Peyer's patch (tissue), 4 donors: Measurements from ENCODE around the gene NEU2. TPM values are rescaled to one million over a fixed set of nuclear protein-coding genes. Genes with fewer than 3 reads are reported as not detected.

ENCODE experiments used
- DNase-seq, 3 donors: peaks; one replicate each; pipeline ENCODE4 v3.0.0-alpha.2; 2017 to 2019
- H3K27ac ChIP-seq, 4 donors: fragments of 200-600 bp; sonication (generic); one replicate each; pipeline ENCODE4 v1.5.1; 2016 to 2019
- H3K27me3 ChIP-seq, 2 donors: fragments of 200-600 bp; sonication (generic); one replicate each; pipeline ENCODE4 v1.5.1; 2019
- H3K36me3 ChIP-seq, 3 donors: fragments of 200-600 bp; sonication (generic); one replicate each; pipeline ENCODE4 v1.5.1; 2016 to 2019
- H3K4me1 ChIP-seq, 4 donors: fragments of 200-600 bp; sonication (generic); one replicate each; pipeline ENCODE4 v1.5.1; 2016 to 2019
- H3K4me3 ChIP-seq, 4 donors: fragments of 200-600 bp; sonication (generic); 1 replicate in 3 of 4; 2 replicates in 1 of 4; pipeline ENCODE4 v1.5.1; 2016 to 2019; ENCODE audit warnings: mild to moderate bottlenecking in 1 of 4
- H3K9me3 ChIP-seq, 4 donors: fragments of 200-600 bp; sonication (generic); one replicate each; pipeline ENCODE4 v1.5.1; 2016 to 2019; ENCODE audit warnings: mild to moderate bottlenecking in 1 of 4
- CTCF ChIP-seq, 6 experiments: fragments of 450-650 bp in 4 of 6; fragments of 200-600 bp in 2 of 6; sonication (generic) in 1 of 6; IDR thresholded peaks; one replicate each; pipeline ENCODE4 v1.5.1; 2017 to 2019; ENCODE audit warnings: antibody characterized with exemption in 6 of 6, mild to moderate bottlenecking in 3 of 6, moderate library complexity in 1 of 6
- POLR2A ChIP-seq, 2 donors: fragments of 450-650 bp; IDR thresholded peaks; one replicate each; pipeline ENCODE4 v1.5.1; 2017; ENCODE audit warnings: antibody characterized with exemption in 2 of 2, mild to moderate bottlenecking in 2 of 2, moderate library complexity in 2 of 2
- total RNA-seq, 4 donors: library from RNA; depleted of rRNA; stranded (reverse); fragments of >200 nt; gene quantifications; one replicate each; pipeline ENCODE4 v1.1.0, GENCODE V29; 2016

NEU2 gene
- total RNA-seq, 4 donors from 2014 or later, result not detected

GRCh38 chr2:233074106-233074505, 41.6 kb downstream of the NEU2 start:
- H3K9me3 ChIP-seq, result no peaks in the 10 kb centered on the region
- no peaks in the 10 kb centered on the region for H3K36me3 ChIP-seq
- H3K27ac ChIP-seq, result peak overlapping the region in 2 of 4 donors; percentile 66 to 95
- no peak for TF ChIP-seq CTCF (IDR thresholded peaks at IDR 0.05)
- TF ChIP-seq POLR2A (IDR thresholded peaks at IDR 0.05), result no peak
- peak; percentile 26 to 44 (median 31) for DNase-seq
- H3K4me3 ChIP-seq, result no peak overlapping the region
- H3K4me1 ChIP-seq, result peaks cover 0 to 45% (median 8%) of the 10 kb centered on the region in 4 donors
- no peaks in the 10 kb centered on the region for H3K27me3 ChIP-seq

DNA sequence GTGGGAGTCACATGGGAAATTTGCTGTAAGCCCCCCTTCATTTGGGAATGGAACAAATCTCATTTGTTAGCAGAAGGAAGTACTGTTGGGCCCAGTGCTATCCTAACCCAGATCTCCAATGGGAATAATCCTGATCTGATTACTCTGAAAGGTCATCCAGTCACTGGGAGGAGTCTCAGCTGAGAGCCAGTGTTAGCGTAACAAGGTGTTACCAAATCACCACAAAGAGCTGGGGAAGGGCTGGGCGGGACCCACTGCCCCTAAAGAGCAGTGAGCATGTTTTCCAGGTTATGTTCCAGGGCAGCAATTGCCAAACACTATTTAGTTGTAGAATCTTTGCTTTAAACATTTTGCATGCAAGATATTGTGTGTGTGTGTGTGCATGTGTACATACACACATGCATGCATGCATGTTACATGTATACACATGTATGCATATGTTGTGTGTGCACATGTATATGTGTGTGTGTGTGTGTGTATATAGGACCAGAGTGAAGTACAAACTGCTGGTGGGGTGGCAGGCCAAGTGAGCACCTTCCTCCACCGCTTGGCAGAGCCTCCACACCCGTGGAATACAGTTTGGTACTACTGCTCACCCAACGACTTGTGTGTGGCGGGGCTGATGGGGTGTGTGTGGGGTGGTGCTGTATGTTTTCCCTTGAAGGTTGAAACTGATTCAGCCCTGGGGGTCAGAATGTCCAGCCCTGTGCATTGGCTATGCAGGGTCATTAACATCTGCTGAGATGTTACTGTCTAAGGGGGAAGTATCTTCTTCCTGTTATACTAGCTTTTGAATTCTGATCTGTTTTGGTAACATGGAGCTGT, 42.9 kb downstream of the NEU2 start:
- Histone ChIP-seq H3K4me3 (no peak overlapping the region), H3K4me1 (peaks cover 0 to 53% (median 11%) of the 10 kb centered on the region in 4 donors), H3K9me3 (no peaks in the 10 kb centered on the region), H3K27me3 (no peaks in the 10 kb centered on the region), H3K36me3 (no peaks in the 10 kb centered on the region), H3K27ac (peak overlapping the region; percentile 36 to 95 (median 68))
- no peak for TF ChIP-seq CTCF (IDR thresholded peaks at IDR 0.05)
- no peak for TF ChIP-seq POLR2A (IDR thresholded peaks at IDR 0.05)
- peak; percentile 32 to 70 (median 61) for DNase-seq

DNA sequence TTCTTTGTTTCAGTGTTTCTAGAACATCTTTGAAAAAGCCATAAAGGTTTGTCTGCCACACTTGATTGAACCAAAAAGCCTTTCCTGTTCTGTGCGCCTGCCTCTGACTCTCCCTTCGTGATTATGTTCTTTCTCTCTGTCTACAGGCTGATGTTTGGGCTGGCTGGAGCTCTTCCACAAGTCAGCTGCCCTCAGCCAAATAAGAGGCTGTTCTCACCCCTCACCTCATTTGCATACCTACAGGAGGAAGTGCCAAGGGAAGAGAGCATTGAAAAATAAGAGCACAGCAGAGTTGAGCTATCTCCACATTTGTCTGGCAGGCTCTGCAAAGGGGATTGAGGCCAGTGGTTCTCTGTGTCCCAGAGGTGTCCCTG, 43.5 kb downstream of the NEU2 start:
- Histone ChIP-seq H3K27ac (peak overlapping the region; percentile 36 to 95 (median 68)), H3K4me3 (no peak overlapping the region), H3K9me3 (no peaks in the 10 kb centered on the region), H3K36me3 (no peaks in the 10 kb centered on the region), H3K4me1 (peaks cover 0 to 59% (median 14%) of the 10 kb centered on the region in 4 donors), H3K27me3 (no peaks in the 10 kb centered on the region)
- no peak for TF ChIP-seq CTCF (IDR thresholded peaks at IDR 0.05)
- no peak for TF ChIP-seq POLR2A (IDR thresholded peaks at IDR 0.05)
- DNase-seq, result peak; percentile 6 to 86 (median 80)

GRCh38 chr2:233076749-233077148, 44.3 kb downstream of the NEU2 start:
- Histone ChIP-seq H3K27me3 (no peaks in the 10 kb centered on the region), H3K4me3 (no peak overlapping the region), H3K36me3 (no peaks in the 10 kb centered on the region), H3K4me1 (peaks cover 0 to 65% (median 20%) of the 10 kb centered on the region in 4 donors), H3K9me3 (no peaks in the 10 kb centered on the region), H3K27ac (peak overlapping the region in 2 of 4 donors; percentile 66 to 95)
- no peak for TF ChIP-seq CTCF (IDR thresholded peaks at IDR 0.05)
- no peak for TF ChIP-seq POLR2A (IDR thresholded peaks at IDR 0.05)
- no peak for DNase-seq

GRCh38 chr2:233079473-233079877, 47.0 kb downstream of the NEU2 start:
- H3K4me3 ChIP-seq, result no peak overlapping the region
- TF ChIP-seq POLR2A (IDR thresholded peaks at IDR 0.05) (no peak), CTCF (IDR thresholded peaks at IDR 0.05) (no peak)
- peak; percentile 37 to 85 (median 80) for DNase-seq
- H3K27me3 ChIP-seq, result no peaks in the 10 kb centered on the region
- no peaks in the 10 kb centered on the region for H3K9me3 ChIP-seq
- peak overlapping the region; percentile 78 to 95 (median 86) for H3K27ac ChIP-seq
- peaks cover 0 to 70% (median 36%) of the 10 kb centered on the region in 4 donors for H3K4me1 ChIP-seq
- no peaks in the 10 kb centered on the region for H3K36me3 ChIP-seq
